Activated T-cell treated with anti-CD3 and anti-CD28 coated beads for 4 hours (primary cell): ENCODE data around the gene ORC3.
"Not testable (repeated sequence)": the region's sequence is repeated elsewhere in the genome, so short reads cannot be mapped to it uniquely, and the experiment has no call there.

ENCODE experiments used
- DNase-seq: peaks from one replicate; pipeline ENCODE4 v3.0.0-alpha.2; 2020

ORC3 gene

GRCh38 chr6:87606199-87606598 is 16.3 kb downstream of the ORC3 start:
- DNase-seq = no peak

GRCh38 chr6:87608802-87609201 is 18.9 kb downstream of the ORC3 start:
- no peak for DNase-seq

- not testable (repeated sequence) for DNase-seq
Observed at GRCh38 chr6:87613018-87613417, 23.1 kb downstream of the ORC3 start.

GRCh38 chr6:87617405-87617804 is 27.5 kb downstream of the ORC3 start:
- no peak for DNase-seq

- DNase-seq = no peak
Observed at GRCh38 chr6:87618531-87618930, 28.6 kb downstream of the ORC3 start.

GRCh38 chr6:87623248-87623647 is 33.3 kb downstream of the ORC3 start:
- no peak for DNase-seq

- no peak for DNase-seq
Observed at GRCh38 chr6:87628424-87628823, 38.5 kb downstream of the ORC3 start.

- DNase-seq = no peak
Observed at GRCh38 chr6:87628881-87629280, 38.9 kb downstream of the ORC3 start.

- no peak for DNase-seq
Observed at GRCh38 chr6:87630746-87631145, 40.8 kb downstream of the ORC3 start.

GRCh38 chr6:87633851-87634250 is 43.9 kb downstream of the ORC3 start:
- no peak for DNase-seq

GRCh38 chr6:87636315-87636714 is 46.4 kb downstream of the ORC3 start:
- DNase-seq = no peak

- DNase-seq = no peak
Observed at GRCh38 chr6:87637106-87637505, 47.2 kb downstream of the ORC3 start.

GRCh38 chr6:87639373-87639772 is 49.4 kb downstream of the ORC3 start:
- no peak for DNase-seq

GRCh38 chr6:87641065-87641692 is 51.2 kb downstream of the ORC3 start:
- no peak for DNase-seq

- no peak for DNase-seq
Observed at GRCh38 chr6:87645080-87645479, 55.1 kb downstream of the ORC3 start.

GRCh38 chr6:87653074-87653962 is 63.4 kb downstream of the ORC3 start:
- DNase-seq = no peak

GRCh38 chr6:87654122-87654521 is 64.2 kb downstream of the ORC3 start:
- DNase-seq = no peak

GRCh38 chr6:87654875-87655454 is 65.0 kb downstream of the ORC3 start:
- no peak for DNase-seq

GRCh38 chr6:87655824-87656223 is 65.9 kb downstream of the ORC3 start:
- no peak for DNase-seq

GRCh38 chr6:87656857-87657256 is 66.9 kb downstream of the ORC3 start:
- DNase-seq = no peak

GRCh38 chr6:87658516-87658915 is 68.6 kb downstream of the ORC3 start:
- no peak for DNase-seq

GRCh38 chr6:87660226-87660911 is 70.4 kb downstream of the ORC3 start:
- no peak for DNase-seq

- no peak for DNase-seq
Observed at GRCh38 chr6:87661016-87661415, 71.1 kb downstream of the ORC3 start.
